Head of caudate nucleus (tissue), 42 donors: Measurements from ENCODE around the gene SETD3.

ENCODE experiments used
- DNase-seq, 42 donors: peaks; one replicate each; pipeline versions ENCODE4 v3.0.0 to v3.0.0-alpha.2; 2020 to 2021; ENCODE audit warnings: mixed read lengths in 7 of 42
- intact Hi-C: fragments of 100-400 bp; cut with DNase I; formaldehyde crosslinking; loops from one replicate; pipeline ENCODE4 v1.15.0; 2022

Gene SETD3

GRCh38 chr14:99440278-99440677 lies 40.4 kb downstream of the SETD3 start:
- DNase-seq = no peak
- intact Hi-C loops = no loop called here

GRCh38 chr14:99437706-99438105 lies 43.0 kb downstream of the SETD3 start:
- DNase-seq = no peak
- intact Hi-C loops = no loop called here

- no peak for DNase-seq
- intact Hi-C loops = no loop called here
Measured at GRCh38 chr14:99436247-99437180, 44.1 kb downstream of the SETD3 start.

GRCh38 chr14:99435327-99435726 lies 45.3 kb downstream of the SETD3 start:
- intact Hi-C loops = no loop called here
- DNase-seq = no peak

- intact Hi-C loops = no loop called here
Measured at GRCh38 chr14:99432485-99432884, 48.2 kb downstream of the SETD3 start.

GRCh38 chr14:99431986-99432385 lies 48.7 kb downstream of the SETD3 start:
- DNase-seq = no peak
- intact Hi-C loops = no loop called here

More at GRCh38 chr14:99432485-99432884, 48.2 kb downstream of the SETD3 start:
- DNase-seq = no peak

GRCh38 chr14:99430491-99430890 lies 50.2 kb downstream of the SETD3 start:
- intact Hi-C loops = no loop called here
- no peak for DNase-seq

- DNase-seq = peak in 41 of 42 donors; percentile 27 to 90 (median 66)
- intact Hi-C loops = no loop called here
Measured at GRCh38 chr14:99427632-99428300, 52.9 kb downstream of the SETD3 start.

GRCh38 chr14:99426813-99427346 lies 53.8 kb downstream of the SETD3 start:
- DNase-seq = no peak
- intact Hi-C loops = no loop called here

GRCh38 chr14:99426265-99426664 lies 54.4 kb downstream of the SETD3 start:
- intact Hi-C loops = no loop called here
- no peak for DNase-seq

GRCh38 chr14:99425272-99425681 lies 55.4 kb downstream of the SETD3 start:
- intact Hi-C loops = no loop called here
- no peak for DNase-seq

- DNase-seq = no peak
- intact Hi-C loops = no loop called here
Measured at GRCh38 chr14:99424306-99424877, 56.3 kb downstream of the SETD3 start.

- no peak for DNase-seq
- intact Hi-C loops = no loop called here
Measured at GRCh38 chr14:99423434-99423833, 57.2 kb downstream of the SETD3 start.

GRCh38 chr14:99422228-99423010 lies 58.2 kb downstream of the SETD3 start:
- intact Hi-C loops = no loop called here
- no peak for DNase-seq

GRCh38 chr14:99420711-99421110 lies 59.9 kb downstream of the SETD3 start:
- no peak for DNase-seq
- intact Hi-C loops = no loop called here

GRCh38 chr14:99419905-99420304 lies 60.8 kb downstream of the SETD3 start:
- no peak for DNase-seq
- intact Hi-C loops = no loop called here

- DNase-seq = no peak
- intact Hi-C loops = no loop called here
Measured at GRCh38 chr14:99418242-99418641, 62.4 kb downstream of the SETD3 start.

GRCh38 chr14:99416909-99417308 lies 63.8 kb downstream of the SETD3 start:
- intact Hi-C loops = no loop called here
- DNase-seq = no peak
